ENCODE data around the gene IKZF3. TPM values are rescaled to one million over a fixed set of nuclear protein-coding genes. Genes with fewer than 3 reads are reported as not detected.

Gene IKZF3
- total and polyA plus RNA-seq, 10 of the 15 experiments (the other 5 are each of a cell fraction or from before 2014, with no cell fraction given), result 5.5 to 98.2 (median 47.6) TPM

DNA sequence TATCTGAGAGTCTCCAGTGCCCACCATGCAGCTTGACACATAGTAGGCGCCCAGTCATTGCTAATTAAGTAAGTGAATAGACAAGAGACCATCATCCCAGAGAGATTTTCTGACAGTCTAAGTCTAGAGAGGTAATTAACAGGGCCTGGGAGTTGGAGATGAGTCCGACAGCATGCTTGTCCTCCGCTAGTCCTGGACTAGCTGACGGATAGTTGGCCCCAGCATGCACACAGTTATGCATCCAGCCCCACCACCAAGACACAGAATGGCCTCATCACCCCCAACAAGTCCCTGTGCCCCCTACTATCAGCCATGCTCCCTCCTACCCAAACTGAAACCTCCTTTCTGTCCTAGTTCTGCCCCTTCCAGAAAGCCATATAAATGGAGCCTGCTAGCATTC lies 116.4 kb downstream of the IKZF3 start (continued):
- TF ChIP-seq, protein P1, sequence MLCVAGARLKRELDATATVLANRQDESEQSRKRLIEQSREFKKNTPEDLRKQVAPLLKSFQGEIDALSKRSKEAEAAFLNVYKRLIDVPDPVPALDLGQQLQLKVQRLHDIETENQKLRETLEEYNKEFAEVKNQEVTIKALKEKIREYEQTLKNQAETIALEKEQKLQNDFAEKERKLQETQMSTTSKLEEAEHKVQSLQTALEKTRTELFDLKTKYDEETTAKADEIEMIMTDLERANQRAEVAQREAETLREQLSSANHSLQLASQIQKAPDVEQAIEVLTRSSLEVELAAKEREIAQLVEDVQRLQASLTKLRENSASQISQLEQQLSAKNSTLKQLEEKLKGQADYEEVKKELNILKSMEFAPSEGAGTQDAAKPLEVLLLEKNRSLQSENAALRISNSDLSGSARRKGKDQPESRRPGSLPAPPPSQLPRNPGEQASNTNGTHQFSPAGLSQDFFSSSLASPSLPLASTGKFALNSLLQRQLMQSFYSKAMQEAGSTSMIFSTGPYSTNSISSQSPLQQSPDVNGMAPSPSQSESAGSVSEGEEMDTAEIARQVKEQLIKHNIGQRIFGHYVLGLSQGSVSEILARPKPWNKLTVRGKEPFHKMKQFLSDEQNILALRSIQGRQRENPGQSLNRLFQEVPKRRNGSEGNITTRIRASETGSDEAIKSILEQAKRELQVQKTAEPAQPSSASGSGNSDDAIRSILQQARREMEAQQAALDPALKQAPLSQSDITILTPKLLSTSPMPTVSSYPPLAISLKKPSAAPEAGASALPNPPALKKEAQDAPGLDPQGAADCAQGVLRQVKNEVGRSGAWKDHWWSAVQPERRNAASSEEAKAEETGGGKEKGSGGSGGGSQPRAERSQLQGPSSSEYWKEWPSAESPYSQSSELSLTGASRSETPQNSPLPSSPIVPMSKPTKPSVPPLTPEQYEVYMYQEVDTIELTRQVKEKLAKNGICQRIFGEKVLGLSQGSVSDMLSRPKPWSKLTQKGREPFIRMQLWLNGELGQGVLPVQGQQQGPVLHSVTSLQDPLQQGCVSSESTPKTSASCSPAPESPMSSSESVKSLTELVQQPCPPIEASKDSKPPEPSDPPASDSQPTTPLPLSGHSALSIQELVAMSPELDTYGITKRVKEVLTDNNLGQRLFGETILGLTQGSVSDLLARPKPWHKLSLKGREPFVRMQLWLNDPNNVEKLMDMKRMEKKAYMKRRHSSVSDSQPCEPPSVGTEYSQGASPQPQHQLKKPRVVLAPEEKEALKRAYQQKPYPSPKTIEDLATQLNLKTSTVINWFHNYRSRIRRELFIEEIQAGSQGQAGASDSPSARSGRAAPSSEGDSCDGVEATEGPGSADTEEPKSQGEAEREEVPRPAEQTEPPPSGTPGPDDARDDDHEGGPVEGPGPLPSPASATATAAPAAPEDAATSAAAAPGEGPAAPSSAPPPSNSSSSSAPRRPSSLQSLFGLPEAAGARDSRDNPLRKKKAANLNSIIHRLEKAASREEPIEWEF (IDR thresholded peaks at IDR 0.05; ENCODE audit: insufficient replicate concordance, low read depth, low read length), result no peak
- TF ChIP-seq JUNB (IDR thresholded peaks at IDR 0.05) (no peak), POLR2A (IDR thresholded peaks at IDR 0.05; ENCODE audit: low read depth, low read length) (no peak), WRNIP1 (IDR thresholded peaks at IDR 0.05; ENCODE audit: borderline replicate concordance, low read depth, low read length) (no peak), SREBF1 (IDR thresholded peaks at IDR 0.05; ENCODE audit: low read length) (no peak), MTA2 (IDR thresholded peaks at IDR 0.05; ENCODE audit: low read depth) (no peak), CBX3 (IDR thresholded peaks at IDR 0.05; ENCODE audit: borderline replicate concordance, low read depth) (no peak)

DNA sequence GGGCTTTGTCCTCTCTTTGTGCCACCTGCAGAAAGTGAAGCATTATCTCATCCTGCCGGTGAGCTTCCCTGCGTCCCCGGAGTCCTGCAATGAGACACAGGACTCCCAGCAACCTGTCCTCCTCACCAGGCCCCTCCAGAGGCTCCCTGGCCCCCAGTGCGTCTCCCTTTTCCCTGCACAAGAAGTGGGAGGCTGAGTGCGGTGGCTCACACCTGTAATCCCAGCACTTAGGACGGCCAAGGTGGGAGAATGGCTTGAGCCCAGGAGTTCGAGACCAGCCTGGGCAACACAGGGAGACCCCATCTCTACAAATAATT lies 118.0 kb downstream of the IKZF3 start:
- Histone ChIP-seq H3K9me3 (replicated peaks; ENCODE audit: control insufficient read depth, insufficient read depth, low read length) (no peaks in the 10 kb centered on the region), H3K9ac (ENCODE audit: control insufficient read depth, insufficient read depth, low read length) (no peak overlapping the region), H3K4me1 (ENCODE audit: control insufficient read depth, insufficient read depth, low read length) (no peaks in the 10 kb centered on the region), H3K27me3 (replicated peaks in 1 of 2; ENCODE audit: control insufficient read depth in 2 of 2, insufficient read depth in 2 of 2, low read length in 1 of 2) (no peaks in the 10 kb centered on the region; a peak in 2 of 4 replicates), H4K20me1 (ENCODE audit: control insufficient read depth, insufficient read depth) (no peaks in the 10 kb centered on the region), H3K27ac (ENCODE audit: control insufficient read depth, insufficient read depth) (no peak overlapping the region), H3K4me2 (ENCODE audit: control insufficient read depth, insufficient read depth) (no peak overlapping the region), H3K4me3 (no peak overlapping the region), H3K36me3 (ENCODE audit: control insufficient read depth in 2 of 2, insufficient read depth in 2 of 2, low read length in 1 of 2) (no peaks in the 10 kb centered on the region), H2AFZ (ENCODE audit: control insufficient read depth, low read depth, low read length) (no peak overlapping the region), H3K79me2 (ENCODE audit: control insufficient read depth, insufficient read depth, low read length) (no peaks in the 10 kb centered on the region)
- FAIRE-seq (no peak), ATAC-seq (no peak), DNase-seq (ENCODE audit: low read depth, low spot score) (no peak)
- ChIA-PET POLR2A (interaction anchor here (0.5 to 0.7 kb wide), 2 partner anchors 18 to 100 kb away, joined by 3 read pairs; no protein-coding TSS in a partner anchor), RAD21 (ENCODE audit: unreplicated experiment) (no interaction called here), CTCF (interaction anchor here (0.7 to 0.9 kb wide), 2 partner anchors 16 to 64 kb away, joined by 3 read pairs; no protein-coding TSS in a partner anchor), SMC1A (ENCODE audit: uncharacterized antibody, unreplicated experiment) (interaction anchor here (1.6 kb wide), 1 partner anchor 47 kb away, joined by 3 read pairs; no protein-coding TSS in a partner anchor)
- BruUV-seq (replicated peaks), result no TSS peak
- in situ Hi-C loops (cut with MboI) (no loop called here), intact Hi-C loops (cut with micrococcal nuclease; ENCODE audit: unreplicated experiment) (no loop called here)
- WGBS (ENCODE audit: insufficient coverage, insufficient replicate concordance, low lambda C conversion rate, missing lambda C conversion rate), result 38% methylated on average over 7 of the region's 7 CpGs
- no peak for TF ChIP-seq SREBF1 (IDR thresholded peaks at IDR 0.05; ENCODE audit: low read length)
- no peak for TF ChIP-seq POLR2A (IDR thresholded peaks at IDR 0.05; ENCODE audit: low read depth, low read length)
- TF ChIP-seq RAD51 (IDR thresholded peaks at IDR 0.05), result no peak
- TF ChIP-seq IRF4 (IDR thresholded peaks at IDR 0.05; ENCODE audit: low read depth, low read length), result no peak
- TF ChIP-seq E4F1 (IDR thresholded peaks at IDR 0.05; ENCODE audit: borderline replicate concordance, partially characterized antibody), result no peak
- TF ChIP-seq NFYA (IDR thresholded peaks at IDR 0.05; ENCODE audit: borderline replicate concordance, low read depth, low read length), result no peak
- TF ChIP-seq, protein P2, sequence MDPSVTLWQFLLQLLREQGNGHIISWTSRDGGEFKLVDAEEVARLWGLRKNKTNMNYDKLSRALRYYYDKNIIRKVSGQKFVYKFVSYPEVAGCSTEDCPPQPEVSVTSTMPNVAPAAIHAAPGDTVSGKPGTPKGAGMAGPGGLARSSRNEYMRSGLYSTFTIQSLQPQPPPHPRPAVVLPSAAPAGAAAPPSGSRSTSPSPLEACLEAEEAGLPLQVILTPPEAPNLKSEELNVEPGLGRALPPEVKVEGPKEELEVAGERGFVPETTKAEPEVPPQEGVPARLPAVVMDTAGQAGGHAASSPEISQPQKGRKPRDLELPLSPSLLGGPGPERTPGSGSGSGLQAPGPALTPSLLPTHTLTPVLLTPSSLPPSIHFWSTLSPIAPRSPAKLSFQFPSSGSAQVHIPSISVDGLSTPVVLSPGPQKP (IDR thresholded peaks at IDR 0.05; ENCODE audit: low read depth, low read length), result no peak
- TF ChIP-seq EGR1 (IDR thresholded peaks at IDR 0.05; ENCODE audit: borderline replicate concordance in 1 of 2, low read depth in 2 of 2, low read length in 2 of 2), result no peak
- TF ChIP-seq SP1 (IDR thresholded peaks at IDR 0.05; ENCODE audit: low read depth, low read length), result no peak
